ENCODE data around the gene SPO11. TPM values are rescaled to one million over a fixed set of nuclear protein-coding genes. Genes with fewer than 3 reads are reported as not detected.

SPO11 gene
- polyA plus RNA-seq, 1 donor from 2014 or later = not detected

DNA sequence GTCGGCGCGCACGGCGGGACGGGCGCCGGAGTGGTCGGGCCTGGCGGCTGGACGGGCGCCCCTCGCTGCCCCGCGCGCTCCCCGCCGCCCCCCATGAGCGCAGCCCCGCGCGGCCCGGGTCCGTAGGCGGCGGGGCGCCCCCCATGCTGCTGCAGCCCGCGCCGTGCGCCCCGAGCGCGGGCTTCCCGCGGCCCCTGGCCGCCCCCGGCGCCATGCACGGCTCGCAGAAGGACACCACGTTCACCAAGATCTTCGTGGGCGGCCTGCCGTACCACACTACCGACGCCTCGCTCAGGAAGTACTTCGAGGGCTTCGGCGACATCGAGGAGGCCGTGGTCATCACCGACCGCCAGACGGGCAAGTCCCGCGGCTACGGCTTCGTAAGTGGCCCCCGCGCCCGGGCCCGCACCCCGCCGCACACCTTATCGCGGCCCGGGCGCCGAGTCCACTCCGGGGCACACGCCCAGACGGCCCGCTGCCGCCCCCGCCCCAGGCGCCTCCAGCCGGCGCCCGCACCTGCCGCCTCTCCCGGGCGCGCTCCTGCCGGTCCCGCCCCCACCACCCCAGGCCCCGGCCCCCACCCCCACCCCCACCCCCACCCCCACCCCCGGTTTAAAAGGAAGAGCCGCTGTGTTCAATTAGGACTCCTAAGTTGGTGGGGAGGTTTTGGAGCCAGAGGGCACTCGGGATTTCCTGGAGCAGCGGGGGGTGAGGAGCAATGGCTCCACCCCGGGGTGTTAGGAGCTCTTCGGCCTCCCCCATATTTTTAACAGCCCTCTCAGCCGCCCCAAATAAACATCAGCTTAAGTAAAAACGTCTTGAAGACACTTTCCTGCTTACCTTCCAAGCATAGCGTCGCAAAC, 62.1 kb downstream of the SPO11 start:
- H3K27ac ChIP-seq (ENCODE audit: low read length) = no peak overlapping the region
- no peak for TF ChIP-seq SMC3 (conservative IDR thresholded peaks at IDR 0.05; ENCODE audit: poor library complexity)
- TF ChIP-seq, protein P1, sequence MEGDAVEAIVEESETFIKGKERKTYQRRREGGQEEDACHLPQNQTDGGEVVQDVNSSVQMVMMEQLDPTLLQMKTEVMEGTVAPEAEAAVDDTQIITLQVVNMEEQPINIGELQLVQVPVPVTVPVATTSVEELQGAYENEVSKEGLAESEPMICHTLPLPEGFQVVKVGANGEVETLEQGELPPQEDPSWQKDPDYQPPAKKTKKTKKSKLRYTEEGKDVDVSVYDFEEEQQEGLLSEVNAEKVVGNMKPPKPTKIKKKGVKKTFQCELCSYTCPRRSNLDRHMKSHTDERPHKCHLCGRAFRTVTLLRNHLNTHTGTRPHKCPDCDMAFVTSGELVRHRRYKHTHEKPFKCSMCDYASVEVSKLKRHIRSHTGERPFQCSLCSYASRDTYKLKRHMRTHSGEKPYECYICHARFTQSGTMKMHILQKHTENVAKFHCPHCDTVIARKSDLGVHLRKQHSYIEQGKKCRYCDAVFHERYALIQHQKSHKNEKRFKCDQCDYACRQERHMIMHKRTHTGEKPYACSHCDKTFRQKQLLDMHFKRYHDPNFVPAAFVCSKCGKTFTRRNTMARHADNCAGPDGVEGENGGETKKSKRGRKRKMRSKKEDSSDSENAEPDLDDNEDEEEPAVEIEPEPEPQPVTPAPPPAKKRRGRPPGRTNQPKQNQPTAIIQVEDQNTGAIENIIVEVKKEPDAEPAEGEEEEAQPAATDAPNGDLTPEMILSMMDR (IDR thresholded peaks at IDR 0.05; ENCODE audit: poor library complexity, severe bottlenecking) = no peak
- TF ChIP-seq, protein P2, sequence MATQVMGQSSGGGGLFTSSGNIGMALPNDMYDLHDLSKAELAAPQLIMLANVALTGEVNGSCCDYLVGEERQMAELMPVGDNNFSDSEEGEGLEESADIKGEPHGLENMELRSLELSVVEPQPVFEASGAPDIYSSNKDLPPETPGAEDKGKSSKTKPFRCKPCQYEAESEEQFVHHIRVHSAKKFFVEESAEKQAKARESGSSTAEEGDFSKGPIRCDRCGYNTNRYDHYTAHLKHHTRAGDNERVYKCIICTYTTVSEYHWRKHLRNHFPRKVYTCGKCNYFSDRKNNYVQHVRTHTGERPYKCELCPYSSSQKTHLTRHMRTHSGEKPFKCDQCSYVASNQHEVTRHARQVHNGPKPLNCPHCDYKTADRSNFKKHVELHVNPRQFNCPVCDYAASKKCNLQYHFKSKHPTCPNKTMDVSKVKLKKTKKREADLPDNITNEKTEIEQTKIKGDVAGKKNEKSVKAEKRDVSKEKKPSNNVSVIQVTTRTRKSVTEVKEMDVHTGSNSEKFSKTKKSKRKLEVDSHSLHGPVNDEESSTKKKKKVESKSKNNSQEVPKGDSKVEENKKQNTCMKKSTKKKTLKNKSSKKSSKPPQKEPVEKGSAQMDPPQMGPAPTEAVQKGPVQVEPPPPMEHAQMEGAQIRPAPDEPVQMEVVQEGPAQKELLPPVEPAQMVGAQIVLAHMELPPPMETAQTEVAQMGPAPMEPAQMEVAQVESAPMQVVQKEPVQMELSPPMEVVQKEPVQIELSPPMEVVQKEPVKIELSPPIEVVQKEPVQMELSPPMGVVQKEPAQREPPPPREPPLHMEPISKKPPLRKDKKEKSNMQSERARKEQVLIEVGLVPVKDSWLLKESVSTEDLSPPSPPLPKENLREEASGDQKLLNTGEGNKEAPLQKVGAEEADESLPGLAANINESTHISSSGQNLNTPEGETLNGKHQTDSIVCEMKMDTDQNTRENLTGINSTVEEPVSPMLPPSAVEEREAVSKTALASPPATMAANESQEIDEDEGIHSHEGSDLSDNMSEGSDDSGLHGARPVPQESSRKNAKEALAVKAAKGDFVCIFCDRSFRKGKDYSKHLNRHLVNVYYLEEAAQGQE (IDR thresholded peaks at IDR 0.05; ENCODE audit: borderline replicate concordance) = no peak
- peak; percentile 16 for TF ChIP-seq MXI1 (conservative IDR thresholded peaks at IDR 0.05; ENCODE audit: poor library complexity, severe bottlenecking)
- H2AFZ ChIP-seq (ENCODE audit: low read depth, low read length) = no peak overlapping the region
- peak overlapping the region; percentile 30 for H3K4me2 ChIP-seq (ENCODE audit: low read length)
- H3K9me3 ChIP-seq (ENCODE audit: low read length) = no peaks in the 10 kb centered on the region
- no peaks in the 10 kb centered on the region for H3K79me2 ChIP-seq (replicated peaks; ENCODE audit: insufficient read depth, low read length)
- H3K9ac ChIP-seq (ENCODE audit: low read length) = peak overlapping the region; percentile 57
- H3K4me3 ChIP-seq (ENCODE audit: low read length) = peak overlapping the region; percentile 70
- peaks cover 8% of the 10 kb centered on the region for H3K27me3 ChIP-seq (ENCODE audit: insufficient read depth, low read depth, low read length)
- no peaks in the 10 kb centered on the region for H3K36me3 ChIP-seq (ENCODE audit: insufficient read depth, low read length)
- no peaks in the 10 kb centered on the region for H4K20me1 ChIP-seq (ENCODE audit: insufficient read depth)
- H3F3A ChIP-seq (ENCODE audit: insufficient read depth, low read length, poor library complexity, severe bottlenecking) = no peaks in the 10 kb centered on the region
- no peaks in the 10 kb centered on the region for H3K9me2 ChIP-seq (ENCODE audit: insufficient read depth, low read length)

DNA sequence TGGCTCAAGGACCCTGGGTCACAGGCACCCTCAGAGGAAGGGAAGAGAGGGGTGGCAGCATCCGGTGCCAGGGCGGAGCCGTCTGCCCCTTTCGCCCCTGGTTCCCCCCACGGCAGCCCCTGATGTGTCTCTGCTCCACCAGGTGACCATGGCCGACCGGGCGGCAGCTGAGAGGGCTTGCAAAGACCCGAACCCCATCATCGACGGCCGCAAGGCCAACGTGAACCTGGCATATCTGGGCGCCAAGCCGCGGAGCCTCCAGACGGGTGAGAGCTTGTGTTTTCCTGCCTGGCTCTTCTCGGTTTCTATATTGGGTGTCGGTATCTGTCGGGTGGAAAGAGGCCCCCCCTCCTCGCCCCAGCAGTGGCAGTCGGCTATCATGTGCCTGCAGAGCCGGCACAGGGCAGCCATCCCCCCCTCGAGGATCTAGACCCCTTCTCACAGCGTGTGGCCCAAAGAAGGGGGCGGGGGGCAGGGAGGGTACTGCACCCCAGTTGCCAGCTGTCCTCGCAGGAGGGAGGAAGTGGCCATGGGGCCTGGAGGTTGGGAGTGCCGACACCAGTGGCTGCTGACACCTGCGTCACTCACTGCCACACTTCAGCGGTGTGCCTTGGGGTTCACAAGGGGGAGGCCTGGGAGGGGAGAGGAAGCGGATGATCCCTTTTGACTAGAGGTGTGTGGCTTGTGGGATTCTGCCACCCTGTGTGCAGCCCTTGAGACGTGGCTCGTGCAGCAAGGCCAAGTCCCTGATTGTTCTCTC, 63.1 kb downstream of the SPO11 start:
- Histone ChIP-seq H3K27ac (ENCODE audit: low read length) (no peak overlapping the region), H4K20me1 (ENCODE audit: insufficient read depth) (no peaks in the 10 kb centered on the region), H3K79me2 (replicated peaks; ENCODE audit: insufficient read depth, low read length) (no peaks in the 10 kb centered on the region)

More for the DNA sequence above, 63.1 kb downstream of the SPO11 start:
- H3K9ac ChIP-seq (ENCODE audit: low read length) = no peak overlapping the region
- peaks cover 8% of the 10 kb centered on the region for H3K27me3 ChIP-seq (ENCODE audit: insufficient read depth, low read depth, low read length)
- no peaks in the 10 kb centered on the region for H3F3A ChIP-seq (ENCODE audit: insufficient read depth, low read length, poor library complexity, severe bottlenecking)
- H3K9me3 ChIP-seq (ENCODE audit: low read length) = no peaks in the 10 kb centered on the region
- no peak overlapping the region for H2AFZ ChIP-seq (ENCODE audit: low read depth, low read length)
- H3K36me3 ChIP-seq (ENCODE audit: insufficient read depth, low read length) = no peaks in the 10 kb centered on the region
- no peak overlapping the region for H3K4me2 ChIP-seq (ENCODE audit: low read length)
- TF ChIP-seq EZH2 (IDR thresholded peaks at IDR 0.05; ENCODE audit: borderline replicate concordance, insufficient read depth, low read length, poor library complexity, severe bottlenecking) (no peak), POLR2AphosphoS5 (IDR thresholded peaks at IDR 0.05) (no peak), SMC3 (conservative IDR thresholded peaks at IDR 0.05; ENCODE audit: poor library complexity) (no peak), RAD21 (conservative IDR thresholded peaks at IDR 0.05) (no peak), MXI1 (conservative IDR thresholded peaks at IDR 0.05; ENCODE audit: poor library complexity, severe bottlenecking) (no peak), TAF1 (IDR thresholded peaks at IDR 0.05; ENCODE audit: low read depth) (no peak), EP300 (conservative IDR thresholded peaks at IDR 0.05; ENCODE audit: poor library complexity, severe bottlenecking) (no peak)
- TF ChIP-seq, protein P2 (IDR thresholded peaks at IDR 0.05; ENCODE audit: borderline replicate concordance) = no peak
- TF ChIP-seq, protein P1 (IDR thresholded peaks at IDR 0.05; ENCODE audit: poor library complexity, severe bottlenecking) = no peak
- no peaks in the 10 kb centered on the region for H3K9me2 ChIP-seq (ENCODE audit: insufficient read depth, low read length)
- H3K4me3 ChIP-seq (ENCODE audit: low read length) = peak overlapping the region; percentile 61
